ENCODE results near the gene NTF4. TPM values are rescaled to one million over a fixed set of nuclear protein-coding genes. Genes with fewer than 3 reads are reported as not detected.

The NTF4 gene
- total RNA-seq, 1 donor: not detected

Other genes starting within 250 kb of the NTF4 start
- gene HSD17B14, start 228.3 kb downstream of the NTF4 start, total RNA-seq: 0.42 TPM
- 1.3 TPM for gene PLEKHA4, start 196.2 kb downstream of the NTF4 start, total RNA-seq
- gene PPP1R15A, start 192.4 kb downstream of the NTF4 start, total RNA-seq: 644 TPM
- gene TULP2, start 166.1 kb downstream of the NTF4 start, total RNA-seq: 0.31 TPM
- gene NUCB1, start 164.5 kb downstream of the NTF4 start, total RNA-seq: 166 TPM
- 0.21 TPM for gene DHDH, start 131.1 kb downstream of the NTF4 start, total RNA-seq
- 26.6 TPM for gene BAX, start 109.9 kb downstream of the NTF4 start, total RNA-seq
- 2,689 TPM for gene FTL, start 99.5 kb downstream of the NTF4 start, total RNA-seq
- gene GYS1, start 71.5 kb downstream of the NTF4 start, total RNA-seq: 10.0 TPM
- 19.9 TPM for gene RUVBL2, start 70.9 kb downstream of the NTF4 start, total RNA-seq
- gene LHB, start 47.7 kb downstream of the NTF4 start, total RNA-seq: not detected
- gene CGB3, start 40.5 kb downstream of the NTF4 start, total RNA-seq: not detected
- not detected for gene CGB2, start 32.9 kb downstream of the NTF4 start, total RNA-seq
- not detected for gene CGB1, start 27.9 kb downstream of the NTF4 start, total RNA-seq
- not detected for gene CGB5, start 21.0 kb downstream of the NTF4 start, total RNA-seq
- not detected for gene CGB8, start 15.7 kb downstream of the NTF4 start, total RNA-seq
- gene CGB7, start 7.1 kb downstream of the NTF4 start, total RNA-seq: not detected
- gene KCNA7, start 7.9 kb upstream of the NTF4 start, total RNA-seq: under 0.01 TPM
- 136 TPM for gene SNRNP70, start 20.6 kb upstream of the NTF4 start, total RNA-seq
- gene LIN7B, start 49.6 kb upstream of the NTF4 start, total RNA-seq: 2.5 TPM
- gene C19orf73, start 54.3 kb upstream of the NTF4 start, total RNA-seq: 3.5 TPM
- gene PPFIA3, start 54.7 kb upstream of the NTF4 start, total RNA-seq: 1.2 TPM
- not detected for gene HRC, start 90.6 kb upstream of the NTF4 start, total RNA-seq
- 1.5 TPM for gene TRPM4, start 93.0 kb upstream of the NTF4 start, total RNA-seq

Data from mononuclear cell (primary cell).